ENCODE data around the gene GRK7.
A peak's percentile ranks its signal among the peaks of the same experiment; 100 is the strongest.
"Not testable (repeated sequence)": the region's sequence is repeated elsewhere in the genome, so short reads cannot be mapped to it uniquely, and the experiment has no call there.

GRK7 gene

GRCh38 chr3:141788149-141788548 lies 24.9 kb downstream of the GRK7 start:
- TF ChIP-seq, protein P1, sequence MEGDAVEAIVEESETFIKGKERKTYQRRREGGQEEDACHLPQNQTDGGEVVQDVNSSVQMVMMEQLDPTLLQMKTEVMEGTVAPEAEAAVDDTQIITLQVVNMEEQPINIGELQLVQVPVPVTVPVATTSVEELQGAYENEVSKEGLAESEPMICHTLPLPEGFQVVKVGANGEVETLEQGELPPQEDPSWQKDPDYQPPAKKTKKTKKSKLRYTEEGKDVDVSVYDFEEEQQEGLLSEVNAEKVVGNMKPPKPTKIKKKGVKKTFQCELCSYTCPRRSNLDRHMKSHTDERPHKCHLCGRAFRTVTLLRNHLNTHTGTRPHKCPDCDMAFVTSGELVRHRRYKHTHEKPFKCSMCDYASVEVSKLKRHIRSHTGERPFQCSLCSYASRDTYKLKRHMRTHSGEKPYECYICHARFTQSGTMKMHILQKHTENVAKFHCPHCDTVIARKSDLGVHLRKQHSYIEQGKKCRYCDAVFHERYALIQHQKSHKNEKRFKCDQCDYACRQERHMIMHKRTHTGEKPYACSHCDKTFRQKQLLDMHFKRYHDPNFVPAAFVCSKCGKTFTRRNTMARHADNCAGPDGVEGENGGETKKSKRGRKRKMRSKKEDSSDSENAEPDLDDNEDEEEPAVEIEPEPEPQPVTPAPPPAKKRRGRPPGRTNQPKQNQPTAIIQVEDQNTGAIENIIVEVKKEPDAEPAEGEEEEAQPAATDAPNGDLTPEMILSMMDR (conservative IDR thresholded peaks at IDR 0.05; ENCODE audit: low read depth, low read length): no peak
- Histone ChIP-seq H2AFZ (ENCODE audit: low read depth) (no peak overlapping the region), H3K4me2 (no peak overlapping the region), H3K4me3 (IDR thresholded peaks at IDR 0.05; ENCODE audit: insufficient read depth, low read depth, low read length) (no peak overlapping the region), H3K4me1 (ENCODE audit: low read depth, poor library complexity, severe bottlenecking) (no peaks in the 10 kb centered on the region), H3K27ac (no peak overlapping the region), H3K36me3 (ENCODE audit: insufficient read depth) (no peaks in the 10 kb centered on the region), H3K9ac (no peak overlapping the region), H3K79me2 (ENCODE audit: insufficient read depth, low read depth) (no peaks in the 10 kb centered on the region), H4K20me1 (ENCODE audit: insufficient read depth) (no peaks in the 10 kb centered on the region), H3K27me3 (ENCODE audit: insufficient read depth, low read depth) (no peaks in the 10 kb centered on the region)

DNA sequence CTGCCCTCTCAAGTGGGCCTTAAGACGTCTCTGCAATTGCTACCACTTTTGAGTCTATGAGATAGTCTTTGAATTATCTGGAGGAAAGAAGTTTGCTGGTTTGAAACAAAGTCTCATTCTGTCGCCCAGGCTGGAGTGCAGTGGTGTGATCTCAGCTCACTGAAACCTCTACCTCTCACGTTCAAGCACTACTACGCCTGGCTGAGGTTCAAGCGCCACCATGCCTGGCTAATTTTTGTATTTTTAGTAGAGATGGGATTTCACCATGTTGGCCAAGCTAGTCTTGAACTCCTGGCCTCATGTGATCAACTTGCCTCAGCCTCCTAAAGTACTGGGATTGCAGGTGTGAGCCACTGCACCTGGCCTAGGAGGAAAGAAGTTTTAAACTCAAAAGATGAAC lies 25.5 kb downstream of the GRK7 start:
- H3K9ac ChIP-seq; H3K79me2 ChIP-seq (ENCODE audit: insufficient read depth, low read depth); H3K36me3 ChIP-seq (ENCODE audit: insufficient read depth); H3K27me3 ChIP-seq (ENCODE audit: insufficient read depth, low read depth); H3K4me2 ChIP-seq; H3K4me1 ChIP-seq (ENCODE audit: low read depth, poor library complexity, severe bottlenecking); H3K27ac ChIP-seq; H3K4me3 ChIP-seq (IDR thresholded peaks at IDR 0.05; ENCODE audit: insufficient read depth, low read depth, low read length); H2AFZ ChIP-seq (ENCODE audit: low read depth); H4K20me1 ChIP-seq (ENCODE audit: insufficient read depth): not testable (repeated sequence)

DNA sequence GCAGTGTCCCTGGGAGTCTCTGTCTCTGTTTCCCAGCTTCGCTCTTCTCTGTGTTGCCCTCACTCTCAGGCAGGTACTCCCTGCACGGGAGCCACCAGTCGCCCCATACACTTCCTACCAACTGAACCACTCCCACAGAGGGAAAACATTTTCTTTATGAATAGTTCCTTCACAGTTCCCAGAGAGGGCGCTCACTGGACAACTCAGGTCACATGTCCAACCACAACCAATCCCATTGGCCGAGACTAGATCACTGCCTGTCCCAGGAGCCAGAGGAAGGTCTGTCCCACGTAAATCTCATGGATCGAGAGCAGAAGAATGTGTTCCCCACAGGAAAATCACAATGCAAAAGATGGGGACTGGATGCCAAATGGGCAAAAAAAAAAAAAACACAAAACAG lies 26.1 kb downstream of the GRK7 start:
- H3K27me3 ChIP-seq (ENCODE audit: insufficient read depth, low read depth): no peaks in the 10 kb centered on the region
- H3K4me1 ChIP-seq (ENCODE audit: low read depth, poor library complexity, severe bottlenecking): no peaks in the 10 kb centered on the region
- no peak overlapping the region for H3K27ac ChIP-seq
- H3K4me2 ChIP-seq: no peak overlapping the region
- no peaks in the 10 kb centered on the region for H3K79me2 ChIP-seq (ENCODE audit: insufficient read depth, low read depth)
- no peak overlapping the region for H3K4me3 ChIP-seq (IDR thresholded peaks at IDR 0.05; ENCODE audit: insufficient read depth, low read depth, low read length)
- H2AFZ ChIP-seq (ENCODE audit: low read depth): no peak overlapping the region
- no peaks in the 10 kb centered on the region for H4K20me1 ChIP-seq (ENCODE audit: insufficient read depth)
- H3K9ac ChIP-seq: no peak overlapping the region
- H3K36me3 ChIP-seq (ENCODE audit: insufficient read depth): no peaks in the 10 kb centered on the region
- TF ChIP-seq, protein P1 (conservative IDR thresholded peaks at IDR 0.05; ENCODE audit: low read depth, low read length): peak; percentile 25; the same call in 1 of the 2 replicates

GRCh38 chr3:141790171-141790570 lies 27.0 kb downstream of the GRK7 start:
- H3K27ac ChIP-seq: no peak overlapping the region
- no peaks in the 10 kb centered on the region for H3K27me3 ChIP-seq (ENCODE audit: insufficient read depth, low read depth)
- no peak overlapping the region for H3K4me3 ChIP-seq (IDR thresholded peaks at IDR 0.05; ENCODE audit: insufficient read depth, low read depth, low read length)
- TF ChIP-seq, protein P1 (conservative IDR thresholded peaks at IDR 0.05; ENCODE audit: low read depth, low read length): no peak
- H3K4me1 ChIP-seq (ENCODE audit: low read depth, poor library complexity, severe bottlenecking): peaks cover 8% of the 10 kb centered on the region
- H3K79me2 ChIP-seq (ENCODE audit: insufficient read depth, low read depth): no peaks in the 10 kb centered on the region
- H3K36me3 ChIP-seq (ENCODE audit: insufficient read depth): no peaks in the 10 kb centered on the region
- no peak overlapping the region for H2AFZ ChIP-seq (ENCODE audit: low read depth)
- no peak overlapping the region for H3K9ac ChIP-seq
- H4K20me1 ChIP-seq (ENCODE audit: insufficient read depth): no peaks in the 10 kb centered on the region
- no peak overlapping the region for H3K4me2 ChIP-seq

- no peak overlapping the region for H3K4me2 ChIP-seq
- TF ChIP-seq, protein P1 (conservative IDR thresholded peaks at IDR 0.05; ENCODE audit: low read depth, low read length): no peak
- no peak overlapping the region for H3K9ac ChIP-seq
- H4K20me1 ChIP-seq (ENCODE audit: insufficient read depth): no peaks in the 10 kb centered on the region
- H3K4me1 ChIP-seq (ENCODE audit: low read depth, poor library complexity, severe bottlenecking): peaks cover 31% of the 10 kb centered on the region
- H3K4me3 ChIP-seq (IDR thresholded peaks at IDR 0.05; ENCODE audit: insufficient read depth, low read depth, low read length): no peak overlapping the region
- H3K79me2 ChIP-seq (ENCODE audit: insufficient read depth, low read depth): no peaks in the 10 kb centered on the region
- no peak overlapping the region for H3K27ac ChIP-seq
- H2AFZ ChIP-seq (ENCODE audit: low read depth): no peak overlapping the region
- H3K36me3 ChIP-seq (ENCODE audit: insufficient read depth): no peaks in the 10 kb centered on the region
- no peaks in the 10 kb centered on the region for H3K27me3 ChIP-seq (ENCODE audit: insufficient read depth, low read depth)
Measured at GRCh38 chr3:141792495-141792894, 29.3 kb downstream of the GRK7 start.
